CD4-positive, alpha-beta T cell (primary cell): ENCODE results near the gene RREB1. TPM values are rescaled to one million over a fixed set of nuclear protein-coding genes. Genes with fewer than 3 reads are reported as not detected.

Experiments used
- ATAC-seq: fragments of 200-7000 bp; cut with Tn5 transposase; one replicate; pipeline ENCODE4 v1.10.0; 2022; ENCODE audit warnings: mild to moderate bottlenecking; ENCODE audit not compliant: poor library complexity
- CTCF ChIA-PET: fragments of 350-600 bp; sonication (Branson Sonifier 250); formaldehyde crosslinking; loops from one replicate; lab custom pipeline; 2021; ENCODE audit warnings: antibody characterized with exemption, inconsistent platforms; lab: Charles Lee
- POLR2A ChIA-PET: fragments of 350-600 bp; sonication (Branson Sonifier 250); formaldehyde crosslinking; loops from one replicate; lab custom pipeline; 2021; ENCODE audit warnings: antibody characterized with exemption, inconsistent platforms; lab: Charles Lee
- DNase-seq, 14 experiments: peaks; one replicate each; pipeline ENCODE4 v3.0.0-alpha.2; 2013 to 2020; ENCODE audit warnings: mixed read lengths in 2 of 14
- H3K27ac ChIP-seq, 2 donors: one replicate each; pipeline versions ENCODE4 v1.5.1 to v1.7.0; 2013; ENCODE audit warnings: low read length in 2 of 2, low read depth in 1 of 2, mild to moderate bottlenecking in 1 of 2
- H3K27me3 ChIP-seq, 2 experiments: 1 replicate in 1 of 2; 2 replicates in 1 of 2; pipeline versions ENCODE4 v1.6.1 to v1.7.0; 2013; ENCODE audit warnings: low read length in 2 of 2, control low read depth in 1 of 2, mild to moderate bottlenecking in 1 of 2, moderate library complexity in 1 of 2; ENCODE audit not compliant: insufficient read depth in 2 of 2, control insufficient read depth in 1 of 2
- H3K36me3 ChIP-seq: one replicate; pipeline ENCODE4 v1.6.1; 2013; ENCODE audit warnings: low read length, control low read depth; ENCODE audit not compliant: insufficient read depth
- H3K4me1 ChIP-seq: one replicate; pipeline ENCODE4 v1.6.1; 2013; ENCODE audit warnings: low read length, control low read depth; ENCODE audit not compliant: insufficient read depth
- H3K4me3 ChIP-seq: one replicate; pipeline ENCODE4 v1.5.1; 2013; ENCODE audit warnings: mild to moderate bottlenecking, low read length, moderate library complexity
- H3K9me3 ChIP-seq, 2 experiments: 1 replicate in 1 of 2; 2 replicates in 1 of 2; pipeline versions ENCODE4 v1.6.1 to v1.7.0; 2013; ENCODE audit warnings: low read length in 2 of 2, mild to moderate bottlenecking in 2 of 2, control low read depth in 1 of 2, moderate library complexity in 1 of 2; ENCODE audit not compliant: control insufficient read depth in 1 of 2, insufficient read depth in 1 of 2
- H3K27ac Mint-ChIP-seq: one replicate; pipeline ENCODE4 v1.8.0; 2020; ENCODE audit warnings: mixed read lengths
- H3K27me3 Mint-ChIP-seq: one replicate; pipeline ENCODE4 v1.8.0; 2021; ENCODE audit warnings: mixed read lengths
- H3K36me3 Mint-ChIP-seq: one replicate; pipeline ENCODE4 v1.8.0; 2021; ENCODE audit warnings: low read depth, mixed read lengths
- H3K4me1 Mint-ChIP-seq: one replicate; pipeline ENCODE4 v1.8.0; 2021; ENCODE audit warnings: low read depth, mixed read lengths
- H3K4me3 Mint-ChIP-seq: one replicate; pipeline ENCODE4 v1.8.0; 2020; ENCODE audit warnings: mild to moderate bottlenecking, mixed read lengths
- H3K9me3 Mint-ChIP-seq: one replicate; pipeline ENCODE4 v1.8.0; 2020; ENCODE audit warnings: mixed read lengths
- CTCF ChIP-seq: fragments of 200-600 bp; IDR thresholded peaks from one replicate; pipeline ENCODE4 v1.8.0; 2022; ENCODE audit warnings: antibody characterized with exemption, mild to moderate bottlenecking
- intact Hi-C, 2 experiments: fragments of 100-400 bp; cut with DNase I in 1 of 2; cut with micrococcal nuclease in 1 of 2; formaldehyde crosslinking; loops; one replicate each; pipeline versions ENCODE4 v1.15.1 to v1.9.0; 2023 to 2025; cut with DNase I, micrococcal nuclease
- total RNA-seq, 174 experiments: library from RNA in 2 of 174; stranded (reverse) in 2 of 174; gene quantifications; one replicate each; pipeline ENCODE4 v1.2.3 and lab custom pipeline; 2021 to 2026

Gene RREB1
- total RNA-seq, 2 experiments from 2014 or later = 56.5 to 60.0 TPM

- Mint-ChIP-seq H3K4me1 (peaks cover 8% of the 10 kb centered on the region), H3K36me3 (peaks cover 69% of the 10 kb centered on the region), H3K27ac (peak overlapping the region; percentile 64), H3K27me3 (no peaks in the 10 kb centered on the region), H3K9me3 (no peaks in the 10 kb centered on the region), H3K4me3 (no peak overlapping the region)
- no peak overlapping the region for H3K4me3 ChIP-seq
- ChIA-PET CTCF (no interaction called here), POLR2A (no interaction called here)
- intact Hi-C loops = no loop called here
- H3K36me3 ChIP-seq = peaks cover 67% of the 10 kb centered on the region
- no peak overlapping the region for H3K27ac ChIP-seq
- H3K9me3 ChIP-seq = peaks cover 0 to 5% of the 10 kb centered on the region in 2 experiments
- H3K27me3 ChIP-seq = no peaks in the 10 kb centered on the region
- ATAC-seq (no peak), DNase-seq (no peak)
- H3K4me1 ChIP-seq = peaks cover 7% of the 10 kb centered on the region
- no peak for TF ChIP-seq CTCF
Measured at GRCh38 chr6:7232351-7232750, 124.6 kb downstream of the RREB1 start.

GRCh38 chr6:7234547-7234946 is 126.8 kb downstream of the RREB1 start:
- Mint-ChIP-seq H3K36me3 (peaks cover 62% of the 10 kb centered on the region), H3K4me1 (peaks cover 13% of the 10 kb centered on the region), H3K27me3 (no peaks in the 10 kb centered on the region), H3K27ac (peak overlapping the region; percentile 15), H3K9me3 (no peaks in the 10 kb centered on the region), H3K4me3 (no peak overlapping the region)
- ATAC-seq (no peak), DNase-seq (no peak)
- peaks cover 58% of the 10 kb centered on the region for H3K36me3 ChIP-seq
- no peaks in the 10 kb centered on the region for H3K27me3 ChIP-seq
- POLR2A ChIA-PET = no interaction called here
- H3K4me1 ChIP-seq = peaks cover 7% of the 10 kb centered on the region
- H3K27ac ChIP-seq = no peak overlapping the region
- intact Hi-C loops = no loop called here
- peaks cover 0 to 5% of the 10 kb centered on the region in 2 experiments for H3K9me3 ChIP-seq
- TF ChIP-seq CTCF = no peak
- H3K4me3 ChIP-seq = no peak overlapping the region
- CTCF ChIA-PET = no interaction called here

- Mint-ChIP-seq H3K9me3 (no peaks in the 10 kb centered on the region), H3K4me1 (peaks cover 13% of the 10 kb centered on the region), H3K36me3 (peaks cover 68% of the 10 kb centered on the region), H3K27me3 (no peaks in the 10 kb centered on the region), H3K4me3 (no peak overlapping the region), H3K27ac (peak overlapping the region; percentile 70)
- no peak for TF ChIP-seq CTCF
- intact Hi-C loops = no loop called here
- no peaks in the 10 kb centered on the region for H3K27me3 ChIP-seq
- no peak overlapping the region for H3K4me3 ChIP-seq
- H3K36me3 ChIP-seq = peaks cover 48% of the 10 kb centered on the region
- peaks cover 7% of the 10 kb centered on the region for H3K4me1 ChIP-seq
- H3K9me3 ChIP-seq = no peaks in the 10 kb centered on the region
- ATAC-seq (no peak), DNase-seq (no peak)
- no peak overlapping the region for H3K27ac ChIP-seq
- ChIA-PET POLR2A (no interaction called here), CTCF (no interaction called here)
Measured at GRCh38 chr6:7235712-7236305, 128.0 kb downstream of the RREB1 start.
